Measurements from ENCODE around the gene KRTAP12-3.

- TF ChIP-seq SP1 (IDR thresholded peaks at IDR 0.05) (no peak), BHLHE40 (IDR thresholded peaks at IDR 0.05; ENCODE audit: borderline replicate concordance) (no peak), ELF4 (IDR thresholded peaks at IDR 0.05) (no peak), PKNOX1 (IDR thresholded peaks at IDR 0.05) (no peak), SUZ12 (IDR thresholded peaks at IDR 0.05) (no peak), FOXK2 (IDR thresholded peaks at IDR 0.05) (no peak), FOXM1 (IDR thresholded peaks at IDR 0.05; ENCODE audit: borderline replicate concordance) (no peak), ZNF384 (IDR thresholded peaks at IDR 0.05) (no peak), ARNT (IDR thresholded peaks at IDR 0.05) (no peak), L3MBTL2 (conservative IDR thresholded peaks at IDR 0.05) (no peak), HDGF (IDR thresholded peaks at IDR 0.05; ENCODE audit: borderline replicate concordance) (no peak)
These were observed 48.4 kb downstream of the KRTAP12-3 start for GRCh38 chr21:44706026-44706705.

All from HEK293T (cell line).